Loucy (cell line): ENCODE results near the gene ARPC4.

ENCODE experiments used
- EZH2phosphoT487 ChIP-seq: fragments of 200-600 bp; IDR thresholded peaks from 2 replicates; pipeline ENCODE4 v1.6.1; 2018; ENCODE audit warnings: antibody characterized with exemption, mild to moderate bottlenecking, moderate library complexity, borderline replicate concordance
- TF ChIP-seq, protein P1 (sequence below): fragments of 200-600 bp; sonication (generic); conservative IDR thresholded peaks from 2 replicates; pipeline ENCODE4 v1.5.1; 2014; ENCODE audit warnings: mild to moderate bottlenecking, antibody characterized with exemption, low read length

- TF ChIP-seq, protein P1, sequence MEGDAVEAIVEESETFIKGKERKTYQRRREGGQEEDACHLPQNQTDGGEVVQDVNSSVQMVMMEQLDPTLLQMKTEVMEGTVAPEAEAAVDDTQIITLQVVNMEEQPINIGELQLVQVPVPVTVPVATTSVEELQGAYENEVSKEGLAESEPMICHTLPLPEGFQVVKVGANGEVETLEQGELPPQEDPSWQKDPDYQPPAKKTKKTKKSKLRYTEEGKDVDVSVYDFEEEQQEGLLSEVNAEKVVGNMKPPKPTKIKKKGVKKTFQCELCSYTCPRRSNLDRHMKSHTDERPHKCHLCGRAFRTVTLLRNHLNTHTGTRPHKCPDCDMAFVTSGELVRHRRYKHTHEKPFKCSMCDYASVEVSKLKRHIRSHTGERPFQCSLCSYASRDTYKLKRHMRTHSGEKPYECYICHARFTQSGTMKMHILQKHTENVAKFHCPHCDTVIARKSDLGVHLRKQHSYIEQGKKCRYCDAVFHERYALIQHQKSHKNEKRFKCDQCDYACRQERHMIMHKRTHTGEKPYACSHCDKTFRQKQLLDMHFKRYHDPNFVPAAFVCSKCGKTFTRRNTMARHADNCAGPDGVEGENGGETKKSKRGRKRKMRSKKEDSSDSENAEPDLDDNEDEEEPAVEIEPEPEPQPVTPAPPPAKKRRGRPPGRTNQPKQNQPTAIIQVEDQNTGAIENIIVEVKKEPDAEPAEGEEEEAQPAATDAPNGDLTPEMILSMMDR = no peak
- no peak for TF ChIP-seq EZH2phosphoT487
Measured at GRCh38 chr3:9785602-9786001, 7.3 kb upstream of the ARPC4 start.
